ENCODE results near the gene ERBB4.
A peak's percentile ranks its signal among the peaks of the same experiment; 100 is the strongest.

The ERBB4 gene

DNA sequence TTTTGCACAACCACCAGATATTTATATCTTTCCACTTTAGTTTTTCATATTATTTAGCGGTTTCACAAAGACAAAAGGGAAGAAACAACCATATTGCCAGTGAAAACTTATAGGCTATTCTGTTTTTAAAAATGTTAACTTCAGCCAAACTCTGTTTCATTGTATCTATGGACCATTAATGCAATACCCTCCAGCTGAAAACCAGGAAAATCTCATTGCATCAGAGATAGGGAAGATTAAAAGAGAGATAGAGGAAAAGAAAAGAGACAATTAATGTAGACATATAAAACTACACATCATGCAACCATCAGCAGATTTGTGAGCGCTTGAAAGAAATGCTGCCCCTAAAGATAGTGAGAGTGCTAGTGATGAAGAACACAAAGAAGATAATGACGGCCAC, 970.2 kb downstream of the ERBB4 start:
- TF ChIP-seq GATA3 (IDR thresholded peaks at IDR 0.05; ENCODE audit: low read depth, low read length) (peak; percentile 73), GATA2 (IDR thresholded peaks at IDR 0.05; ENCODE audit: low read depth, low read length) (no peak)

DNA sequence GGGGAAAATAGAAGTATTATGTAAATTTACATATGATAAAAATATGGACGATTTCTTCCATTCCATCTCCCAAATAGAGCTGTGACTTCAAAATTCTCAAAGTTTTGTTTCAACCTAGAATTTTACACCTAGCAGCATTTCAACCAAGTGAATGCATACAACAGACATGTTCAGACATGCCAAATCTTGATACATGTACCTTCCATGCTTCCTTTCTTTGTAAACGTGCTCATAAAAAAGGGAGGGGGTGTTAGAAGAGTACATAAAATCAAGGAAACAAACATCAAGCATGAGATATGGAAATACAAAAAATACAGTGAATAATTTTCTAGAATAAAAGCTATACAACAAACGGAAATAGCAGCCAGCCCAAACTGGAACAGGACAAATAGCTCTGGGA, 974.2 kb downstream of the ERBB4 start:
- TF ChIP-seq GATA2 (IDR thresholded peaks at IDR 0.05; ENCODE audit: low read depth, low read length) (no peak), GATA3 (IDR thresholded peaks at IDR 0.05; ENCODE audit: low read depth, low read length) (no peak)

DNA sequence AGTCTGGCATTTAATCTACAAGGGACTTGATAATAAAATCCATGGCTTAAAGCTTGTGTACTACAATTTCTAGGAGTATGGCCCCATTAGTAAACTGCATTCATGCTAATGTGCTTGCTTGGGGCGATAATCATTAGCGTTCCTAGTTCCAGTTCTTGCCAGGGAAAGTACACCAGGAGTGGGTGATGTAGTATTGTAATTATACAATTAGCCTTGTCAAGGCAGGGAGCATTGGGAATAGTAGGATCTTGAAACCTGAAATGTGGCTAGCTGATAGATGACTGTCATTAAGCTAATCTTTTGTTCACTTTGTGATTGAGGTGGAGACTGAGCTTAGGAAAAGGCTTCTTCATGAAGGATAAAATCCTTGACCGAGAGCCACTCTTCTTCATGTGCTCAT, 993.0 kb downstream of the ERBB4 start:
- TF ChIP-seq GATA3 (IDR thresholded peaks at IDR 0.05; ENCODE audit: low read depth, low read length) (no peak), GATA2 (IDR thresholded peaks at IDR 0.05; ENCODE audit: low read depth, low read length) (no peak)

DNA sequence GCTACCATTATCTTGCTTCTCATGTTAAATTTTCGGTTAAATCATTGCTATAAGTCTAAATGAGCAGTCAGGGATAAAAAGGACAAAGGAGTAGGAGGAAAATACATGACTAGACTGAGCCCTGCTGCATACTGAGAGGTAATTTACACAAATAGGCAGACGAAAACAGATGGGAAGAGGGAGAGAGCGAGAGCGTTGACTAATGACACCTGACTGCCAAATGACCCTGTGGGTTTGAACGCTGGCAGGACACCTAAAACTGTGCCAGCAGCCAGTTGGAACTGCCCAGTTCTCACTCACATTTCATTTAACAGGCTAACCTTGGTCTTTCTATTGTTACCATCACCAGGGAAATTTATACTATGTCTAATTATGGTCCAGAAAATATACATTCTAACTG, 1004.0 kb downstream of the ERBB4 start:
- TF ChIP-seq GATA3 (IDR thresholded peaks at IDR 0.05; ENCODE audit: low read depth, low read length), result no peak
- TF ChIP-seq GATA2 (IDR thresholded peaks at IDR 0.05; ENCODE audit: low read depth, low read length), result no peak

DNA sequence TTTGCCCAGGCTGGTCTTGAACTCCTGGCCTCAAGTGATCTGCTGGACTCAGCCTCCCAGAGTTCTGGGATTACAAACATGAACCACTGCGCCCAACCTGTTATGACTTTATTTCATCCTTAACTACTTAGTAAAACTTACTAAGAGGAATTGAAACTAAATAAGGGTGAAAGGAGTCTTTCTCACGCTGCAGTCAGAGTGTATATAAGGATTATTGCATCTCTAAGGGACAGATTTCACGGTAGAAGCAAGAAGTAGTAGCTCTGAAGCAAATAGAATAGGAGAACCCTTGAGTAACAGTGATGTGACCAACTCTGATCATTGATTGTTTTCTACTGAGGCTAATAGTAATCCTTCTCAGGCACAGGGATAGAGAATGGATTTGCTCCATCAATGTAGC, 1022.1 kb downstream of the ERBB4 start:
- TF ChIP-seq GATA2 (IDR thresholded peaks at IDR 0.05; ENCODE audit: low read depth, low read length) (no peak), GATA3 (IDR thresholded peaks at IDR 0.05; ENCODE audit: low read depth, low read length) (no peak)

DNA sequence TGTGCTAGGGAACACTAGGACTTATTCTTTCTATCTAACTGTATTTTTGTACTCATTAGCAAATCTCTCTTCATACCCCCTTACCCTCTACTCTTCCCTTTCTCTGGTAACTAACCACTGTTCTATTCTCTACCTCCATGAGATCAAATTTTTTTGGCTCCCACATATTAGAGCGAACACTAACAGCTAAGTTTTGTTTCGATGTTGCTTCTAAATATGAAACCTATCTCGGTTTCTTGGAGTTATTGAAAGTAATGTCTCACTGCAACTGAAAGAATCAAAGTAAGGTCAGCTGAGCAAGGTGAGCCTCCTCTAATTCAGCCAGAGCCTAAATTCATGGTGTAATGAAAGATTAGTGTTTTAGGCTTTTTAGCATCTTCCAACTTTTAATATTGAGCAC, 1024.6 kb downstream of the ERBB4 start:
- TF ChIP-seq GATA2 (IDR thresholded peaks at IDR 0.05; ENCODE audit: low read depth, low read length) (no peak), GATA3 (IDR thresholded peaks at IDR 0.05; ENCODE audit: low read depth, low read length) (no peak)

DNA sequence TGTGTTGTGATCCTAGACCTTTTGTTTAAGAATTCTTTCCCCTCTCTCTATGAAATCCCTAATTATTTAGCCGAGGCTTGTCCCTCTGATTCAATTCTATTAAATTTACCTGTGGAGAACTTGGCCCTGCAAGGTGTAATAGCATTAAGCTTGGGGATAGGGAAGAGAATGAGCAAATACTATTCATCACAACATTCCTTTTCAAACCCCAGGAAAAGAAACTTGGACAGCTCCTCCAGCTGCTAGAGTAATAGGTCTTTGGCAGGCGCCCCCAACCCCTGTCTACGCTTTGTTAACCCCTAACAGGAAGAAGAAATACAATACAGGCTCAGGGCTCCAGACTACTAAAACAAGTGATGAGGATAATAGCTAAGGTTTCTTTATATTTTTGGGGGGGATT, 1025.2 kb downstream of the ERBB4 start:
- no peak for TF ChIP-seq GATA2 (IDR thresholded peaks at IDR 0.05; ENCODE audit: low read depth, low read length)
- TF ChIP-seq GATA3 (IDR thresholded peaks at IDR 0.05; ENCODE audit: low read depth, low read length), result no peak

DNA sequence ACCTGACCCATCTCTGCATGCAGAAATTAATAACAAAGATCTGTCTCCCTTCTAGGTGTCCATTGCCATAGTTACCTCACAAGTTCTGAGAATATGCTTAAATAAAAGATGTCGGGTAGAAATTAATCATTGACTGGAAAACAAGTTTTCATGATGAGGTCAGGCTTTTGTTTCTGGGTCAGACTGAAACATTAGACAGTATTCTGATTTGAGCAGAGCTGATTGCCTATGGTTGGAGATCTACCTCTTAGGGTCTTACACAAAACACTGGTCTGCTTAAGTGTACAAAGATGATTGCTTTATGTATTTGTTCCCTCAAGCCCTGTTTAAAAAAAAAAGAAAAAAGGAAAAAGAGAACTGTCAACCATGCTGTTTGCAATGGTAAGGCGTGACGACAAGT, 1025.8 kb downstream of the ERBB4 start:
- no peak for TF ChIP-seq GATA3 (IDR thresholded peaks at IDR 0.05; ENCODE audit: low read depth, low read length)
- TF ChIP-seq GATA2 (IDR thresholded peaks at IDR 0.05; ENCODE audit: low read depth, low read length), result no peak

DNA sequence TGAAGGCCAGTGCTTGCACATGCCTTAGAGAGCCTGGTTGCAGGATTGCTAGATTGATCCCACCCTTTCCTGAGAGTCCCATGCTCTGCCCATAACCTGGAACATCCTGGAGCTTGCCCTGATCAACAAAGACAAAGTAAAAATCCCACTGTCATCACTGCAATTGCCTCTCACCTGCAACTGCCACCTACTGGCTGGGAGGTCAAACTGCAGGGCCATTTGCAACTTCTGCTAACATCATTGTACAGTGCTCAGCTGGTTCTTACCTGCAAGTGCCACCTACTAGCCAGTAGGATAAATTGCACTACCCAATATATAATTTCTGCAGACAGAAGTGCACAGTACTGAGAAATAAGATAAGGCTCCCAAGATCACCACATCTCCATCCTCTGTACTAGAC, 1034.7 kb downstream of the ERBB4 start:
- TF ChIP-seq GATA2 (IDR thresholded peaks at IDR 0.05; ENCODE audit: low read depth, low read length) (no peak), GATA3 (IDR thresholded peaks at IDR 0.05; ENCODE audit: low read depth, low read length) (no peak)

DNA sequence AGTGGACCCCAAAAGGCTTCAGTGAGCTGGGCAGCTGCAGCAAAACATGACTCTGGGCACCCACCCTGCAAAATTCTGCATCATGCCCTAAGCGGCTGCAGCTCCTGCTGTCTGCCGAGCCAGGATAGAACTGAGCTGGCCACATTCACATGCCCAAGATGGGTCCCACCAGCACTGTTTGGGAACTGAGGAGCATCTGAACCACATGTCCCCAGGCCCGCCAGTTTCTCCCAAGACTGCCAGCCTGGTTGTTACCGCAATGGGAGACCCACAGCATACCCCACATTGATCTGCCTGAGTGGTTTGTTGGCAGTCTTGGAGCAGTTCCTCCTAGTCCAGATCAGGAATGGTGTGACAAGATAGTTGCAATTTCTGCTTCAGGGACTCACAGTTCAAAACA, 1035.4 kb downstream of the ERBB4 start:
- no peak for TF ChIP-seq GATA2 (IDR thresholded peaks at IDR 0.05; ENCODE audit: low read depth, low read length)
- TF ChIP-seq GATA3 (IDR thresholded peaks at IDR 0.05; ENCODE audit: low read depth, low read length), result no peak

DNA sequence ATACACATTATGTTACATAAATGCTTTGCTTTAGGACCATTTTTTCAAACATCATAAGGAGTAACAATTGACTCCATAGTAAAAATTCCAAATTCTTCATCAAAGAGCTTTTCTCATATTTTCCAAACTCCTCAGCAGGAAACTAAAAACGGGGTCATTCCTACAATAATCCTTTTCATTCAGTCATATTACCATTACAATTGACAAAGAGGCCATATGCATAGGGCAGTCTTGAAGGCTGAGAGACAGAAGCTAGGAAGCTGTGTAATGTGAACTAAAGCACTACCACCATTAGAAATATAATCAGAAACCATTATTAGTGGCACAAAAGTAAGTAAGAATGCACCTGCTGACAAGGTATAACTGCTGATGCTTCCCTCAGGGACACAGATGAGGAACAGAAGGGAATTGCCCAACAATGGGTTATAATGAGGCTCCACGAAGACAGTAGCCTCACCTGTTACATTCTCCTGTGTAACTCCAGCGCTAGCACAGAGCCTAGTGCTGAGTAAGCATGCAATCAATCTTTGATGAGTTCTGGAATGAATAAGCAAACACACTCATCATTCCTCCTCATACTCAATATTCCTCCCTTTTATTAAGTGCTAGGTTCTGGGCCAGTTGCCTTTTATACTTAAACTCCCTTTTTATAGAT, 1039.9 kb downstream of the ERBB4 start:
- TF ChIP-seq GATA2 (IDR thresholded peaks at IDR 0.05; ENCODE audit: low read depth, low read length), result no peak
- TF ChIP-seq GATA3 (IDR thresholded peaks at IDR 0.05; ENCODE audit: low read depth, low read length), result no peak

DNA sequence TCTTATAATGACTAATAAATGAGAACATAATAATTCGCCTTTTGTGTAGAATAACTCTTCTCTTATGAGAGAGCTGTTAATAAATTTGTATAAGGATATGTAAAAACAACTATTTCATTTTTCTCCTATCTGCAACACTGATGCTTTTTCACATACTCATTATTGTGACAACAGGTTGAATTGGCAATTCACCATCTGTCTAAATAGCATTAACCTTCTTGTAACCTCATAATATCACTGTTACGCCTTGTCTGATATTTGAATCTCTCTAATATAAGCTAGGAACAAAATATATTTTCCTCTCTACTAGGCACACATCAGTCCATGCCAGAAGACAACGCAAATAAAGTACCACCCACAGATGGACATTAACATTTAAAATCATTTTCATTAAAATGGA, 1043.3 kb downstream of the ERBB4 start:
- TF ChIP-seq GATA2 (IDR thresholded peaks at IDR 0.05; ENCODE audit: low read depth, low read length) (no peak), GATA3 (IDR thresholded peaks at IDR 0.05; ENCODE audit: low read depth, low read length) (no peak)

DNA sequence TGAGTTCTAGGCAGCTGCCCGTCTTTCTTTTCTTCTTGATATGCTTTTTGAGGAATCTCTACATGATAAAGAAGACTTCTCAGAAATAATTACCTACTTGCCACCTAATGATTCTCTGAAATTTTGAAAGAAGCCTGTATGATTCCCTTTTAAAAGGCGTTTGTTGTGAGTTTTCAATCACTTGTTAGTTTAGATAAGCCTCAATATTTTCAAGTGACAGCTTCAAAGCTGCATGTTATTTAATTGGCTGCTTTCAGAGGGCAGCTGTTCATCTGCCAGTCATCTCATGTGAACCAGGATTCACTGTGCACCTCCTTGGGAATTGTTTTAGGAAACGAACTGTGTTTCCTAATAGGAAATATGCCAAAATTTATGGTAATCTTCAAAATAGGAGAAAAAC, 1044.1 kb downstream of the ERBB4 start:
- TF ChIP-seq GATA3 (IDR thresholded peaks at IDR 0.05; ENCODE audit: low read depth, low read length), result no peak
- no peak for TF ChIP-seq GATA2 (IDR thresholded peaks at IDR 0.05; ENCODE audit: low read depth, low read length)

DNA sequence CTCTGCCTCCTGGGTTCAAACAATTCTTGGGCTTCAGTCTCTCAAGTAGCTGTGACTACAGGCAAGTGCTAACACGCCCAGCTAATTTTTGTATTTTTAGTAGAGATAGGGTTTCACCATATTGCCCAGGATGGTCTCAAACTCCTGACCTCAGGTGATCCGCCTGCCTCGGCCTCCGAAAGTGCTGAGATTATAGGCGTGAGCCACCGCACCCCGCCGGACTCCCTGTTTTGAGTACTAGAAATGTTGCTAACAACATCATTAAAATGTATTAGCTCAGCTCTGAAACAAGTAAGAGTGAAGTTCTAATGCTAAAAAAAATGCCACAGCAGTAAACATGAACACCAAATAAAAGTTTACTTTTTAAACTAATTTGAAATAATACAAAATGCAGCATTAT, 1044.5 kb downstream of the ERBB4 start:
- no peak for TF ChIP-seq GATA2 (IDR thresholded peaks at IDR 0.05; ENCODE audit: low read depth, low read length)
- no peak for TF ChIP-seq GATA3 (IDR thresholded peaks at IDR 0.05; ENCODE audit: low read depth, low read length)

DNA sequence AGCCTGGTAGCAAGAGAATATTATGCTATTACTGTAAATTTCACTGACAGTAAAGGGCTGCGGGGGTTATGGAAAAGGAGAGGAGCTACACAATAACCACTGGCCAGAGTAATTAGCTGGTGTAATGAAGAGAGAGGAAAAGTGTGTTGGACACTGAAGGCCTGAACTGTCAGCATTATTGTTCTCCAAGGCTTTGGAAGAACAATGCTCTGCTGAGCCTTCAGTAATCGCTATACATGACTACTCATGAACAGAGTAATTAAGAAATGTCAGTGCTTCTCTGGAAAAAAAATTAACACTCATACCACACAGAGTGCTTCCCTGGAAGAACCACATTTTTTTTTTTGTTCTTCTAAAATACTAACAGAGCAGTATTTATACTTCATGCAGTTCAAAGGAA, 1050.9 kb downstream of the ERBB4 start:
- TF ChIP-seq GATA3 (IDR thresholded peaks at IDR 0.05; ENCODE audit: low read depth, low read length) (no peak), GATA2 (IDR thresholded peaks at IDR 0.05; ENCODE audit: low read depth, low read length) (no peak)

Measured in SH-SY5Y (cell line).